ENCODE results near the gene BET1. TPM values are rescaled to one million over a fixed set of nuclear protein-coding genes. Genes with fewer than 3 reads are reported as not detected.

Gene BET1
- total RNA-seq, 3 donors from 2014 or later = 18.1 to 51.4 (median 31.8) TPM

- H3K27ac ChIP-seq = no peak overlapping the region
- no peak for TF ChIP-seq POLR2AphosphoS5 (IDR thresholded peaks at IDR 0.05)
- no peak for TF ChIP-seq POLR2A (IDR thresholded peaks at IDR 0.05)
- TF ChIP-seq CTCF (IDR thresholded peaks at IDR 0.05) = no peak
- no peak for DNase-seq (ENCODE audit: low spot score in 2 of 2)
- H3K4me1 ChIP-seq = no peaks in the 10 kb centered on the region
- no peaks in the 10 kb centered on the region for H3K27me3 ChIP-seq
- no peak overlapping the region for H3K4me3 ChIP-seq
- H3K36me3 ChIP-seq = no peaks in the 10 kb centered on the region
- intact Hi-C loops (cut with DNase I; ENCODE audit: low total_unique reads) = no loop called here
- H3K9me3 ChIP-seq = no peaks in the 10 kb centered on the region
Observed at GRCh38 chr7:94015538-94015937, 11.4 kb upstream of the BET1 start.

GRCh38 chr7:94012746-94013145, 8.6 kb upstream of the BET1 start:
- intact Hi-C loops (cut with DNase I; ENCODE audit: low total_unique reads) = no loop called here
- Histone ChIP-seq H3K4me1 (no peaks in the 10 kb centered on the region), H3K27ac (no peak overlapping the region), H3K36me3 (no peaks in the 10 kb centered on the region), H3K27me3 (no peaks in the 10 kb centered on the region), H3K4me3 (no peak overlapping the region), H3K9me3 (no peaks in the 10 kb centered on the region)
- no peak for DNase-seq (ENCODE audit: low spot score in 2 of 2)
- TF ChIP-seq POLR2A (IDR thresholded peaks at IDR 0.05) = no peak
- no peak for TF ChIP-seq CTCF (IDR thresholded peaks at IDR 0.05)
- TF ChIP-seq POLR2AphosphoS5 (IDR thresholded peaks at IDR 0.05) = no peak

GRCh38 chr7:94011714-94012353, 7.7 kb upstream of the BET1 start:
- Histone ChIP-seq H3K27ac (no peak overlapping the region), H3K27me3 (no peaks in the 10 kb centered on the region), H3K9me3 (no peaks in the 10 kb centered on the region), H3K4me3 (no peak overlapping the region), H3K4me1 (no peaks in the 10 kb centered on the region), H3K36me3 (no peaks in the 10 kb centered on the region)
- TF ChIP-seq POLR2AphosphoS5 (IDR thresholded peaks at IDR 0.05) = no peak
- TF ChIP-seq CTCF (IDR thresholded peaks at IDR 0.05) = no peak
- no peak for TF ChIP-seq POLR2A (IDR thresholded peaks at IDR 0.05)
- intact Hi-C loops (cut with DNase I; ENCODE audit: low total_unique reads) = no loop called here
- no peak for DNase-seq (ENCODE audit: low spot score in 2 of 2)

GRCh38 chr7:94008537-94008936, 4.4 kb upstream of the BET1 start:
- no peak overlapping the region for H3K27ac ChIP-seq
- H3K4me1 ChIP-seq = no peaks in the 10 kb centered on the region
- intact Hi-C loops (cut with DNase I; ENCODE audit: low total_unique reads) = no loop called here
- H3K9me3 ChIP-seq = no peaks in the 10 kb centered on the region
- no peaks in the 10 kb centered on the region for H3K36me3 ChIP-seq
- no peak for TF ChIP-seq POLR2A (IDR thresholded peaks at IDR 0.05)
- TF ChIP-seq CTCF (IDR thresholded peaks at IDR 0.05) = no peak
- no peak for TF ChIP-seq POLR2AphosphoS5 (IDR thresholded peaks at IDR 0.05)
- DNase-seq (ENCODE audit: low spot score in 2 of 2) = peak in 1 of 2 donors; percentile 20
- H3K4me3 ChIP-seq = no peak overlapping the region
- H3K27me3 ChIP-seq = no peaks in the 10 kb centered on the region

GRCh38 chr7:94005753-94006152, 1.6 kb upstream of the BET1 start:
- TF ChIP-seq POLR2AphosphoS5 (IDR thresholded peaks at IDR 0.05) (no peak), POLR2A (IDR thresholded peaks at IDR 0.05) (no peak), CTCF (IDR thresholded peaks at IDR 0.05) (no peak)
- H3K36me3 ChIP-seq = no peaks in the 10 kb centered on the region
- H3K4me1 ChIP-seq = peaks cover 0 to 7% of the 10 kb centered on the region in 2 donors
- no peak overlapping the region for H3K27ac ChIP-seq
- no peak overlapping the region for H3K4me3 ChIP-seq
- intact Hi-C loops (cut with DNase I; ENCODE audit: low total_unique reads) = no loop called here
- no peak for DNase-seq (ENCODE audit: low spot score in 2 of 2)
- no peaks in the 10 kb centered on the region for H3K27me3 ChIP-seq
- no peaks in the 10 kb centered on the region for H3K9me3 ChIP-seq
